Upper lobe of left lung (tissue), 6 donors: ENCODE data around the gene EYS. TPM values are rescaled to one million over a fixed set of nuclear protein-coding genes. Genes with fewer than 3 reads are reported as not detected.

Experiments used
- ATAC-seq, 2 donors: fragments of 200-7000 bp; cut with Tn5 transposase; one replicate each; pipeline ENCODE4 v1.9.1; 2022; ENCODE audit warnings: mild to moderate bottlenecking in 2 of 2, moderate library complexity in 2 of 2; ENCODE audit not compliant: low FRiP score in 2 of 2
- DNase-seq, 2 donors: peaks; one replicate each; pipeline ENCODE4 v3.0.0-alpha.2; 2019 to 2020
- H3K27ac ChIP-seq, 4 donors: fragments of 200-600 bp; sonication (generic); one replicate each; pipeline ENCODE4 v1.5.1; 2016 to 2019
- H3K27me3 ChIP-seq, 4 donors: fragments of 200-600 bp; sonication (generic); one replicate each; pipeline ENCODE4 v1.5.1; 2017 to 2019
- H3K36me3 ChIP-seq, 4 donors: fragments of 200-600 bp; sonication (generic); one replicate each; pipeline ENCODE4 v1.5.1; 2016 to 2019
- H3K4me1 ChIP-seq, 4 donors: fragments of 200-600 bp; sonication (generic); one replicate each; pipeline ENCODE4 v1.5.1; 2018 to 2019
- H3K4me3 ChIP-seq, 4 donors: fragments of 200-600 bp; sonication (generic); one replicate each; pipeline ENCODE4 v1.5.1; 2017 to 2019; ENCODE audit warnings: mild to moderate bottlenecking in 2 of 4, moderate library complexity in 1 of 4
- H3K9me3 ChIP-seq, 4 donors: fragments of 200-600 bp; sonication (generic); one replicate each; pipeline ENCODE4 v1.5.1; 2018 to 2019
- EP300 ChIP-seq, 4 donors: sonication (generic); formaldehyde crosslinking; IDR thresholded peaks; one replicate each; pipeline ENCODE4 v1.5.1; 2017; ENCODE audit warnings: antibody characterized with exemption in 4 of 4, control low read depth in 2 of 4
- POLR2A ChIP-seq, 4 donors: fragments of 450-650 bp; IDR thresholded peaks; one replicate each; pipeline ENCODE4 v1.5.1; 2016 to 2017; ENCODE audit warnings: antibody characterized with exemption in 4 of 4, mild to moderate bottlenecking in 2 of 4
- POLR2AphosphoS5 ChIP-seq, 2 donors: sonication (generic); formaldehyde crosslinking; IDR thresholded peaks; one replicate each; pipeline ENCODE4 v1.5.1; 2017; ENCODE audit warnings: antibody characterized with exemption in 2 of 2
- WGBS, 2 donors: methylation state at CpG; one replicate each; pipeline ENCODE4 v1.1.5; 2017 to 2018; 5-methylcytosine and 5-hydroxymethylcytosine counted together
- total RNA-seq, 6 donors: library from RNA; depleted of rRNA in 4 of 6; stranded (reverse); fragments of >200 nt in 4 of 6; gene quantifications; one replicate each; pipeline versions ENCODE4 v1.1.0 to v1.2.1, GENCODE V29; 2016 to 2021
- TF ChIP-seq, protein P1 (sequence below), 6 experiments: fragments of 450-650 bp in 4 of 6; fragments of 200-600 bp in 2 of 6; sonication (generic) in 2 of 6; IDR thresholded peaks; one replicate each; pipeline ENCODE4 v1.5.1; 2016 to 2019; ENCODE audit warnings: antibody characterized with exemption in 6 of 6
- donor health status: DM: no; HTN: no; CAD: no; lungs with moderate emphysema.
- donor health status: DM: no; HTN: yes; CAD: no; lungs with severe emphysema.

Gene EYS
- total RNA-seq, 6 donors from 2014 or later = under 0.01 to 0.46 (median 0.28) TPM; not detected in 2

- no peaks in the 10 kb centered on the region for H3K4me1 ChIP-seq
- DNase-seq = no peak
- TF ChIP-seq POLR2A (IDR thresholded peaks at IDR 0.05) = no peak
- 88% methylated on average over 2 of the region's 2 CpGs; no CpG with 5 or more reads in 1 of the 2 donors for WGBS, 2 donors
- no peaks in the 10 kb centered on the region for H3K27me3 ChIP-seq
- no peak overlapping the region for H3K4me3 ChIP-seq
- H3K9me3 ChIP-seq = no peaks in the 10 kb centered on the region
- H3K27ac ChIP-seq = no peak overlapping the region
- no peaks in the 10 kb centered on the region for H3K36me3 ChIP-seq
- ATAC-seq = no peak
These were observed 504.3 kb downstream of the EYS start for GRCh38 chr6:65202738-65203137.

- no peaks in the 10 kb centered on the region for H3K36me3 ChIP-seq
- ATAC-seq = no peak
- WGBS, 2 donors = 64% methylated on average over 3 of the region's 3 CpGs
- TF ChIP-seq POLR2A (IDR thresholded peaks at IDR 0.05) (no peak), POLR2AphosphoS5 (IDR thresholded peaks at IDR 0.05) (no peak), EP300 (IDR thresholded peaks at IDR 0.05) (no peak)
- TF ChIP-seq, protein P1, sequence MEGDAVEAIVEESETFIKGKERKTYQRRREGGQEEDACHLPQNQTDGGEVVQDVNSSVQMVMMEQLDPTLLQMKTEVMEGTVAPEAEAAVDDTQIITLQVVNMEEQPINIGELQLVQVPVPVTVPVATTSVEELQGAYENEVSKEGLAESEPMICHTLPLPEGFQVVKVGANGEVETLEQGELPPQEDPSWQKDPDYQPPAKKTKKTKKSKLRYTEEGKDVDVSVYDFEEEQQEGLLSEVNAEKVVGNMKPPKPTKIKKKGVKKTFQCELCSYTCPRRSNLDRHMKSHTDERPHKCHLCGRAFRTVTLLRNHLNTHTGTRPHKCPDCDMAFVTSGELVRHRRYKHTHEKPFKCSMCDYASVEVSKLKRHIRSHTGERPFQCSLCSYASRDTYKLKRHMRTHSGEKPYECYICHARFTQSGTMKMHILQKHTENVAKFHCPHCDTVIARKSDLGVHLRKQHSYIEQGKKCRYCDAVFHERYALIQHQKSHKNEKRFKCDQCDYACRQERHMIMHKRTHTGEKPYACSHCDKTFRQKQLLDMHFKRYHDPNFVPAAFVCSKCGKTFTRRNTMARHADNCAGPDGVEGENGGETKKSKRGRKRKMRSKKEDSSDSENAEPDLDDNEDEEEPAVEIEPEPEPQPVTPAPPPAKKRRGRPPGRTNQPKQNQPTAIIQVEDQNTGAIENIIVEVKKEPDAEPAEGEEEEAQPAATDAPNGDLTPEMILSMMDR (IDR thresholded peaks at IDR 0.05) = no peak
- H3K27ac ChIP-seq = no peak overlapping the region
- DNase-seq = no peak
- no peaks in the 10 kb centered on the region for H3K4me1 ChIP-seq
- H3K4me3 ChIP-seq = no peak overlapping the region
- no peaks in the 10 kb centered on the region for H3K9me3 ChIP-seq
- H3K27me3 ChIP-seq = no peaks in the 10 kb centered on the region
These were observed 507.3 kb downstream of the EYS start for GRCh38 chr6:65199683-65200082.

DNA sequence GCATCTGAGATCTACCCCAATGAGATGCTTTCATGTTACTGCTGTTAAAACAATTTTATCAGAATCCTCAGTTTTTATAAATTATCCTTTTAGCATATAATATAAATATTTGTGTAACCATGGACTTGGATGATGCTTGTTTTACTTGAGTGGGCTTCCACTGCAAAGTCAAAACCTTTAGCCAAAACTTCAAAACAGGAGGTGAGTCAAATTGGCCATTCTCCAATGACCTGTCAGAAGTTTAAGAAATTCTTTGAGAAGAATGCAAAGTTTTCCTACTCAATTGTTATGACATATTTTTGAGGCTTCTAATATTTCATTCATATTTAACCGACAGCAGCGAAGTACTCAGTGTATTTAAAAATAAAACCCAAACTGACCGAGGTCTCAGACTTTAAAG is 507.9 kb downstream of the EYS start:
- no peak overlapping the region for H3K4me3 ChIP-seq
- 69 to 77% methylated on average over 3 of the region's 3 CpGs for WGBS, 2 donors
- H3K9me3 ChIP-seq = no peaks in the 10 kb centered on the region
- H3K27ac ChIP-seq = no peak overlapping the region
- H3K36me3 ChIP-seq = no peaks in the 10 kb centered on the region
- no peak for ATAC-seq
- no peaks in the 10 kb centered on the region for H3K4me1 ChIP-seq
- no peak for DNase-seq
- TF ChIP-seq POLR2AphosphoS5 (IDR thresholded peaks at IDR 0.05) = no peak
- TF ChIP-seq, protein P1 (IDR thresholded peaks at IDR 0.05) = no peak
- TF ChIP-seq EP300 (IDR thresholded peaks at IDR 0.05) = no peak
- TF ChIP-seq POLR2A (IDR thresholded peaks at IDR 0.05) = no peak
- H3K27me3 ChIP-seq = no peaks in the 10 kb centered on the region

DNA sequence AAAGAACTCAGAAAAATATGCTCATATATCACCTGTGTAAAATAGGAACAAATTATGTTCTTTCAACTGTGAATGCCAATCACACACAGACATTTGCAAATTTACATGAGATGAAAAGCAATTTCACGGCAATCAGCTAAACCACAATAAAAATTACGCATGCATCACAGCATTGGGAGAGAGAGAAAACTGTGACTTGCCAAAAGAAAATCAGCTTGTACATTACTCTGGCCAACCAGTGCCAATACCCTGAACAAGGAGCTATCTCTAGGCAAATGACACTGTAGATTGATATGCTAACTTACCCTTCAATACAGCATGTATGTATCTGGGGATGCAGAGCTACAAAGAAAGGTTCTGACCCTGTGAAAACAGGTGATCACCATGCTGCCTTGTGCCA is 515.6 kb downstream of the EYS start:
- DNase-seq (no peak), ATAC-seq (no peak)
- no peak overlapping the region for H3K4me3 ChIP-seq
- TF ChIP-seq POLR2AphosphoS5 (IDR thresholded peaks at IDR 0.05) (no peak), EP300 (IDR thresholded peaks at IDR 0.05) (no peak), POLR2A (IDR thresholded peaks at IDR 0.05) (no peak)
- TF ChIP-seq, protein P1 (IDR thresholded peaks at IDR 0.05) = no peak
- H3K36me3 ChIP-seq = no peaks in the 10 kb centered on the region
- H3K27ac ChIP-seq = no peak overlapping the region
- H3K9me3 ChIP-seq = no peaks in the 10 kb centered on the region
- no peaks in the 10 kb centered on the region for H3K4me1 ChIP-seq
- no peaks in the 10 kb centered on the region for H3K27me3 ChIP-seq
- 88 to 93% methylated on average over 2 of the region's 2 CpGs for WGBS, 2 donors

DNA sequence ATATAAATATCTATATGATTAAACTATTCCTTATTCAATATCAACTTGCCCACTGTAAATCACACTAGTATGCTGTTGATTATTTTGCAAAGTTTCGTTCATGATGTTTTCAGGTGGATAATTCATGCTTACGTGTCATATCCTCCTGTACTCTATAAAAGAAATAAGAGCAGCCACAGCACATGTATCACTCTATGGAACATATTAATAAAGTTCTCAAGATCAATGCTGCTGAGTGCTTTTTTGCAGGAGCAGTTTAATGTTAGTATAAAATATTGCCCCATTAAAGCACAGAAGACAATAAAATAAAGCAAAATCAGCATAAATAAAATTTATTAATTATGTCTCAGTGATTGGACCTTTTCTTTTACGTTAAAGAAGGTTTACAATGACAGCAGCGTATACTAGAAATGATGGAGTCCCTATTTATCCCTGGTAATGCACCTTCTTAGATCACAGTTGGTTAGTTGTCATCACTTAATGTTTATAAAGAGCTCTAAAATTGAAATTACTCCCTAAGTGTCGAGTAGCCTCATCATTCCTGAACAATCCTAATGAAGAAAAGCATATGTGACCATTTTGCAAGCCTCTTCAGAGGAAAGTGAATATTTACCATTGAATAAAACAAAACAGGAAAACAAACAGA is 517.7 kb downstream of the EYS start:
- H3K4me3 ChIP-seq = no peak overlapping the region
- DNase-seq (no peak), ATAC-seq (no peak)
- H3K36me3 ChIP-seq = no peaks in the 10 kb centered on the region
- H3K27ac ChIP-seq = no peak overlapping the region
- TF ChIP-seq POLR2A (IDR thresholded peaks at IDR 0.05) = no peak
- no peak for TF ChIP-seq POLR2AphosphoS5 (IDR thresholded peaks at IDR 0.05)
- TF ChIP-seq, protein P1 (IDR thresholded peaks at IDR 0.05) = no peak
- no peak for TF ChIP-seq EP300 (IDR thresholded peaks at IDR 0.05)
- 81 to 83% methylated on average over 5 of the region's 5 CpGs for WGBS, 2 donors
- H3K9me3 ChIP-seq = no peaks in the 10 kb centered on the region
- H3K4me1 ChIP-seq = no peaks in the 10 kb centered on the region
- H3K27me3 ChIP-seq = no peaks in the 10 kb centered on the region
